Loucy (cell line): ENCODE measurements around the gene RAPGEF5.

ENCODE experiments used
- H2AFZ ChIP-seq: fragments of 200-600 bp; sonication (generic); 2 replicates; pipeline ENCODE4 v1.6.0; 2016; ENCODE audit warnings: antibody characterized with exemption, mild to moderate bottlenecking, low read length, moderate library complexity
- H3F3A ChIP-seq: fragments of 200-600 bp; 2 replicates; pipeline ENCODE4 v1.6.0; 2016; ENCODE audit warnings: antibody characterized with exemption, low read depth, mild to moderate bottlenecking
- H3K27me3 ChIP-seq: fragments of 200-600 bp; sonication (generic); 2 replicates; pipeline ENCODE4 v1.6.1; 2014; ENCODE audit warnings: low read length, mild to moderate bottlenecking; ENCODE audit not compliant: insufficient read depth, poor library complexity, severe bottlenecking
- H3K36me3 ChIP-seq: fragments of 200-600 bp; sonication (generic); 2 replicates; pipeline ENCODE4 v1.6.1; 2016; ENCODE audit warnings: low read length; ENCODE audit not compliant: insufficient read depth
- H3K4me1 ChIP-seq: fragments of 200-600 bp; sonication (generic); 2 replicates; pipeline ENCODE4 v1.5.1; 2014; ENCODE audit warnings: low read length, mild to moderate bottlenecking; ENCODE audit not compliant: insufficient read depth, poor library complexity, severe bottlenecking
- H3K4me2 ChIP-seq: fragments of 200-600 bp; sonication (generic); 2 replicates; pipeline ENCODE4 v1.6.0; 2014; ENCODE audit warnings: antibody characterized with exemption, low read length, low read depth, mild to moderate bottlenecking; ENCODE audit not compliant: poor library complexity, severe bottlenecking
- H3K4me3 ChIP-seq: fragments of 200-600 bp; sonication (generic); 2 replicates; pipeline ENCODE4 v1.5.1; 2014; ENCODE audit warnings: low read length, mild to moderate bottlenecking, mixed read lengths; ENCODE audit not compliant: poor library complexity, severe bottlenecking
- H3K79me2 ChIP-seq: fragments of 200-600 bp; sonication (generic); 2 replicates; pipeline ENCODE4 v1.6.1; 2014; ENCODE audit warnings: low read length; ENCODE audit not compliant: insufficient read depth
- H3K9ac ChIP-seq: fragments of 200-600 bp; sonication (generic); 2 replicates; pipeline ENCODE4 v1.6.0; 2014; ENCODE audit warnings: mild to moderate bottlenecking, low read depth, low read length, moderate library complexity; ENCODE audit not compliant: poor library complexity, severe bottlenecking
- H3K9me2 ChIP-seq: fragments of 200-600 bp; sonication (generic); replicated peaks from 2 replicates; pipeline ENCODE4 v1.6.1; 2016; ENCODE audit warnings: low read depth, low read length, mixed read lengths
- H3K9me3 ChIP-seq: fragments of 200-600 bp; sonication (generic); 2 replicates; pipeline ENCODE4 v1.6.1; 2014; ENCODE audit warnings: mild to moderate bottlenecking, antibody characterized with exemption, low read length, low read depth; ENCODE audit not compliant: insufficient read depth
- H4K20me1 ChIP-seq: fragments of 200-600 bp; sonication (generic); 2 replicates; pipeline ENCODE4 v1.6.0; 2014; ENCODE audit warnings: antibody characterized with exemption, low read length, mild to moderate bottlenecking; ENCODE audit not compliant: insufficient read depth, poor library complexity, severe bottlenecking
- CTCF ChIP-seq: fragments of 200-600 bp; sonication (generic); conservative IDR thresholded peaks from 2 replicates; pipeline ENCODE4 v1.5.1; 2014; ENCODE audit warnings: mild to moderate bottlenecking, antibody characterized with exemption, low read length
- EZH2phosphoT487 ChIP-seq: fragments of 200-600 bp; IDR thresholded peaks from 2 replicates; pipeline ENCODE4 v1.6.1; 2018; ENCODE audit warnings: antibody characterized with exemption, mild to moderate bottlenecking, moderate library complexity, borderline replicate concordance

Gene RAPGEF5

GRCh38 chr7:22352887-22353286 lies 4.1 kb downstream of the RAPGEF5 start:
- no peaks in the 10 kb centered on the region for H3K27me3 ChIP-seq
- peaks cover 27% of the 10 kb centered on the region for H3K79me2 ChIP-seq
- H4K20me1 ChIP-seq, result no peaks in the 10 kb centered on the region
- peaks cover 30% of the 10 kb centered on the region for H3K4me1 ChIP-seq
- 0 out of 2 replicates have a peak, but pooled peaks cover 3% of the 10 kb centered on the region for H3K9me3 ChIP-seq
- no peaks in the 10 kb centered on the region for H3K36me3 ChIP-seq
- TF ChIP-seq EZH2phosphoT487 (no peak), CTCF (no peak)
- no peak overlapping the region for H2AFZ ChIP-seq
- no peaks in the 10 kb centered on the region for H3F3A ChIP-seq
- H3K9me2 ChIP-seq, result no peaks in the 10 kb centered on the region
- no peak overlapping the region for H3K9ac ChIP-seq
- H3K4me3 ChIP-seq, result no peak overlapping the region
- H3K4me2 ChIP-seq, result no peak overlapping the region

DNA sequence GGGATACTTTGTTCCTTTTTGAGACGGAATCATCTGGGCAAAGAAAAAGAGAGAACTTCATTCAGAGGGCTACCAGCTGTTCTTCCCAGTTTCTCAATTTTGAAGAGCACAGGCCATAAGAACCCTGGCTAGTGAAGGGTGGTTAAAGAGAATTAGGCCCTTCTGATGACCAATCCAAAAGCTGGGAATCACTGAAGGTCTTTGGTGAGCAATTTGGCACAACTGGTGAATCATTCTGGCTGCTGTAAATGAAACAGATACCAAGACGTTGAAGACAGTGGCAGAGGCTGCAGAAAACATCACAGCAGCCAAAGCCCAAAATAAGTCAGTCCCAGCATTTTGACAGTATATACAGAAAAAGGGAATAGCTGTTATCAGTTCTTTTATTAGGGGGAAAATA lies 5.1 kb downstream of the RAPGEF5 start:
- H3K4me3 ChIP-seq, result no peak overlapping the region
- no peak overlapping the region for H2AFZ ChIP-seq
- peak overlapping the region; percentile 3 for H3K4me2 ChIP-seq
- H3K4me1 ChIP-seq, result peaks cover 30% of the 10 kb centered on the region
- H3K36me3 ChIP-seq, result no peaks in the 10 kb centered on the region
- H3K9me3 ChIP-seq, result 0 out of 2 replicates have a peak, but pooled peaks cover 3% of the 10 kb centered on the region
- H3K27me3 ChIP-seq, result no peaks in the 10 kb centered on the region
- no peaks in the 10 kb centered on the region for H3F3A ChIP-seq
- no peak overlapping the region for H3K9ac ChIP-seq
- no peaks in the 10 kb centered on the region for H4K20me1 ChIP-seq
- H3K9me2 ChIP-seq, result no peaks in the 10 kb centered on the region
- TF ChIP-seq EZH2phosphoT487 (no peak), CTCF (no peak)
- H3K79me2 ChIP-seq, result peaks cover 27% of the 10 kb centered on the region

DNA sequence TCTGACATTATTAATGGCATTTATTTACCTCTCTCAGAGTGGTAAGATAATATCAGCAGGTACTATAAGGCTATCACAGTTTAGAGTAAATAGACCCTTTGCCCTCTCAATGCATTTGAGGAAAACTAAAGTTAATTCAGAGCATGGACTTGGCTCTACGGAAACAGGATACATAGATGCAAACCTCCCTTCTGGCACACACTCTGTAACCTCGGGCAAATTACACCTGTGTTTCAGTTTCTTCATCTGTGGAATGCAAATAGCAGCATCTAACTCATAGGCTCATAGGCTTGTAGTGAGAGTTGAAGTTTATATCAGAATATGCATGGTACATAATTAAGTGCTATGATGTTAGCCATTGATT lies 5.6 kb downstream of the RAPGEF5 start:
- Histone ChIP-seq H3K9ac (no peak overlapping the region), H3K4me2 (peak overlapping the region; percentile 36), H3F3A (no peaks in the 10 kb centered on the region), H2AFZ (no peak overlapping the region), H3K79me2 (peaks cover 27% of the 10 kb centered on the region), H3K9me2 (no peaks in the 10 kb centered on the region), H4K20me1 (no peaks in the 10 kb centered on the region), H3K4me1 (peaks cover 30% of the 10 kb centered on the region), H3K9me3 (0 out of 2 replicates have a peak, but pooled peaks cover 3% of the 10 kb centered on the region), H3K4me3 (no peak overlapping the region), H3K36me3 (no peaks in the 10 kb centered on the region), H3K27me3 (no peaks in the 10 kb centered on the region)
- TF ChIP-seq EZH2phosphoT487 (no peak), CTCF (no peak)
